Measurements from ENCODE around the gene RNF167.

RNF167 gene

GRCh38 chr17:4939796-4940554 lies at the start of gene RNF167, which contains the start of gene SLC25A11:
TSS of gene RNF167 (plus strand) at chr17:4940268. CDS start at chr17:4940910, 642 bp downstream.
TSS of gene SLC25A11 (minus strand) at chr17:4940046. CDS start at chr17:4939910, 136 bp downstream.
- DNase-seq, result peak; percentile 87

- no peak for DNase-seq
Measured at GRCh38 chr17:4891411-4892410, 48.4 kb upstream of the RNF167 start.

GRCh38 chr17:4892499-4893221 lies 47.4 kb upstream of the RNF167 start:
- DNase-seq, result no peak

GRCh38 chr17:4893272-4893671 lies 46.8 kb upstream of the RNF167 start:
- DNase-seq, result no peak

GRCh38 chr17:4893721-4894560 lies 46.1 kb upstream of the RNF167 start:
- no peak for DNase-seq

GRCh38 chr17:4895121-4895520 lies 44.9 kb upstream of the RNF167 start:
- DNase-seq, result no peak

GRCh38 chr17:4895657-4896331 lies 44.3 kb upstream of the RNF167 start:
- no peak for DNase-seq

- DNase-seq, result no peak
Measured at GRCh38 chr17:4896332-4897197, 43.5 kb upstream of the RNF167 start.

- DNase-seq, result no peak
Measured at GRCh38 chr17:4897198-4897687, 42.8 kb upstream of the RNF167 start.

- DNase-seq, result no peak
Measured at GRCh38 chr17:4897785-4898184, 42.3 kb upstream of the RNF167 start.

GRCh38 chr17:4898351-4898750 lies 41.7 kb upstream of the RNF167 start:
- DNase-seq, result no peak

GRCh38 chr17:4898927-4899326 lies 41.1 kb upstream of the RNF167 start:
- peak; percentile 14 for DNase-seq

- peak; percentile 95 for DNase-seq
Measured at GRCh38 chr17:4899341-4900230, 40.5 kb upstream of the RNF167 start, which contains the start of gene C17orf107. TSS of gene C17orf107 (plus strand) at chr17:4899536. CDS start at chr17:4899763, 227 bp downstream.

- peak; percentile 26 for DNase-seq
Measured at GRCh38 chr17:4900231-4901107, 39.6 kb upstream of the RNF167 start.

- no peak for DNase-seq
Measured at GRCh38 chr17:4901108-4901647, 38.9 kb upstream of the RNF167 start.

GRCh38 chr17:4901648-4902344 lies 38.3 kb upstream of the RNF167 start:
- peak; percentile 17 for DNase-seq

GRCh38 chr17:4902540-4902939 lies 37.5 kb upstream of the RNF167 start:
- no peak for DNase-seq
